ENCODE data around the gene OR5D13. TPM values are rescaled to one million over a fixed set of nuclear protein-coding genes. Genes with fewer than 3 reads are reported as not detected.

Gene OR5D13
- polyA plus RNA-seq, 1 of the 3 experiments (the other 2 are of a cell fraction) = not detected

- Histone ChIP-seq H3K9me2 (no peaks in the 10 kb centered on the region), H3K9ac (no peak within 1 kb of the TSS), H3K4me2 (no peak within 1 kb of the TSS), H3F3A (replicated peaks; ENCODE audit: insufficient read depth) (no peaks in the 10 kb centered on the region), H3K79me2 (ENCODE audit: insufficient read depth) (no peaks in the 10 kb centered on the region), H3K4me1 (ENCODE audit: control insufficient read depth in 1 of 2, insufficient read depth in 2 of 2, low read depth in 1 of 2, low read length in 1 of 2) (no peaks in the 10 kb centered on the region), H3K27me3 (ENCODE audit: insufficient read depth) (no peaks in the 10 kb centered on the region), H3K27ac (ENCODE audit: low read depth in 2 of 2, low read length in 1 of 2) (no peak within 1 kb of the TSS), H3K9me3 (no peaks in the 10 kb centered on the region), H3K4me3 (ENCODE audit: low read depth in 2 of 2, low read length in 1 of 2) (no peak within 1 kb of the TSS), H4K20me1 (ENCODE audit: insufficient read depth) (no peaks in the 10 kb centered on the region), H3K36me3 (replicated peaks in 1 of 2; ENCODE audit: control insufficient read depth in 1 of 2, insufficient read depth in 2 of 2, low read length in 1 of 2) (no peaks in the 10 kb centered on the region), H2AFZ (ENCODE audit: low read depth) (no peak within 1 kb of the TSS)
- CTCF ChIA-PET = no interaction called here
- no peak for TF ChIP-seq YY1 (IDR thresholded peaks at IDR 0.05; ENCODE audit: low read depth)
- no peak for TF ChIP-seq ELF1 (IDR thresholded peaks at IDR 0.05)
- no peak for TF ChIP-seq SMC3 (IDR thresholded peaks at IDR 0.05; ENCODE audit: low read depth, low read length)
- no peak for TF ChIP-seq NFIC (IDR thresholded peaks at IDR 0.05; ENCODE audit: borderline replicate concordance)
- no peak for TF ChIP-seq REST (IDR thresholded peaks at IDR 0.05; ENCODE audit: low read depth, low read length)
- no peak for TF ChIP-seq MXI1 (IDR thresholded peaks at IDR 0.05; ENCODE audit: low read depth, low read length)
- no peak for TF ChIP-seq EZH2phosphoT487 (IDR thresholded peaks at IDR 0.05; ENCODE audit: borderline replicate concordance, low read depth)
- no peak for TF ChIP-seq RXRA (IDR thresholded peaks at IDR 0.05; ENCODE audit: borderline replicate concordance, low read depth)
- no peak for TF ChIP-seq FOSL2 (IDR thresholded peaks at IDR 0.05; ENCODE audit: borderline replicate concordance, low read depth)
- POLR2A ChIA-PET = no interaction called here
- no peak for DNase-seq
Observed at GRCh38 chr11:55795256-55795655, 22.0 kb downstream of the OR5D13 start, which contains the start of gene OR5D14. TSS of gene OR5D14 (plus strand) at chr11:55795556. CDS start at chr11:55795556, 0 bp downstream.

GRCh38 chr11:55806248-55806647, 33.0 kb downstream of the OR5D13 start:
- no peaks in the 10 kb centered on the region for H4K20me1 ChIP-seq (ENCODE audit: insufficient read depth)
- TF ChIP-seq, protein P1, sequence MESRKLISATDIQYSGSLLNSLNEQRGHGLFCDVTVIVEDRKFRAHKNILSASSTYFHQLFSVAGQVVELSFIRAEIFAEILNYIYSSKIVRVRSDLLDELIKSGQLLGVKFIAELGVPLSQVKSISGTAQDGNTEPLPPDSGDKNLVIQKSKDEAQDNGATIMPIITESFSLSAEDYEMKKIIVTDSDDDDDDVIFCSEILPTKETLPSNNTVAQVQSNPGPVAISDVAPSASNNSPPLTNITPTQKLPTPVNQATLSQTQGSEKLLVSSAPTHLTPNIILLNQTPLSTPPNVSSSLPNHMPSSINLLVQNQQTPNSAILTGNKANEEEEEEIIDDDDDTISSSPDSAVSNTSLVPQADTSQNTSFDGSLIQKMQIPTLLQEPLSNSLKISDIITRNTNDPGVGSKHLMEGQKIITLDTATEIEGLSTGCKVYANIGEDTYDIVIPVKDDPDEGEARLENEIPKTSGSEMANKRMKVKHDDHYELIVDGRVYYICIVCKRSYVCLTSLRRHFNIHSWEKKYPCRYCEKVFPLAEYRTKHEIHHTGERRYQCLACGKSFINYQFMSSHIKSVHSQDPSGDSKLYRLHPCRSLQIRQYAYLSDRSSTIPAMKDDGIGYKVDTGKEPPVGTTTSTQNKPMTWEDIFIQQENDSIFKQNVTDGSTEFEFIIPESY (IDR thresholded peaks at IDR 0.05; ENCODE audit: borderline replicate concordance, low read depth) = no peak
- TF ChIP-seq GABPA (IDR thresholded peaks at IDR 0.05; ENCODE audit: low read depth) = no peak
- TF ChIP-seq, protein P2, sequence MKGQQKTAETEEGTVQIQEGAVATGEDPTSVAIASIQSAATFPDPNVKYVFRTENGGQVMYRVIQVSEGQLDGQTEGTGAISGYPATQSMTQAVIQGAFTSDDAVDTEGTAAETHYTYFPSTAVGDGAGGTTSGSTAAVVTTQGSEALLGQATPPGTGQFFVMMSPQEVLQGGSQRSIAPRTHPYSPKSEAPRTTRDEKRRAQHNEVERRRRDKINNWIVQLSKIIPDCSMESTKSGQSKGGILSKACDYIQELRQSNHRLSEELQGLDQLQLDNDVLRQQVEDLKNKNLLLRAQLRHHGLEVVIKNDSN (IDR thresholded peaks at IDR 0.05; ENCODE audit: borderline replicate concordance, low read depth) = no peak
- no peak for TF ChIP-seq NRF1 (IDR thresholded peaks at IDR 0.05; ENCODE audit: low read depth, low read length)
- no peak overlapping the region for H3K4me3 ChIP-seq (ENCODE audit: low read depth in 2 of 2, low read length in 1 of 2)
- no peak overlapping the region for H3K9ac ChIP-seq
- H3K27me3 ChIP-seq (ENCODE audit: insufficient read depth) = no peaks in the 10 kb centered on the region
- no peaks in the 10 kb centered on the region; the same call in 1 of the 2 replicates for H3K9me3 ChIP-seq
- no peaks in the 10 kb centered on the region for H3K4me1 ChIP-seq (ENCODE audit: control insufficient read depth in 1 of 2, insufficient read depth in 2 of 2, low read depth in 1 of 2, low read length in 1 of 2)
- no peaks in the 10 kb centered on the region for H3F3A ChIP-seq (replicated peaks; ENCODE audit: insufficient read depth)
- H2AFZ ChIP-seq (ENCODE audit: low read depth) = no peak overlapping the region
- 0% methylated on average over 1 of the region's 1 CpG for WGBS (ENCODE audit: low lambda C conversion rate)
- H3K4me2 ChIP-seq = no peak overlapping the region
- no peaks in the 10 kb centered on the region for H3K79me2 ChIP-seq (ENCODE audit: insufficient read depth)
- DNase-seq = no peak
- no peak overlapping the region for H3K27ac ChIP-seq (ENCODE audit: low read depth in 2 of 2, low read length in 1 of 2)
- ChIA-PET POLR2A (no interaction called here), CTCF (no interaction called here)
- H3K9me2 ChIP-seq = no peaks in the 10 kb centered on the region
- H3K36me3 ChIP-seq (replicated peaks in 1 of 2; ENCODE audit: control insufficient read depth in 1 of 2, insufficient read depth in 2 of 2, low read length in 1 of 2) = no peaks in the 10 kb centered on the region

All from SK-N-SH (cell line).